T-cell (primary cell): ENCODE results near the gene UBE2Q2. TPM values are rescaled to one million over a fixed set of nuclear protein-coding genes. Genes with fewer than 3 reads are reported as not detected.
"Not testable (repeated sequence)": the region's sequence is repeated elsewhere in the genome, so short reads cannot be mapped to it uniquely, and the experiment has no call there.

ENCODE experiments used
- ATAC-seq, 4 experiments: fragments of 200-7000 bp in 3 of 4; fragments of 150-1000 bp in 1 of 4; cut with Tn5 transposase; replicated peaks in 1 of 4; 1 replicate in 3 of 4; 2 replicates in 1 of 4; pipeline ENCODE4 v1.10.0; 2021; ENCODE audit warnings: moderate library complexity in 3 of 4, mild to moderate bottlenecking in 2 of 4, moderate number of reproducible peaks in 1 of 4
- CTCF ChIA-PET, 2 donors: fragments of 300-600 bp; sonication (Branson Sonifier 250); formaldehyde crosslinking; loops; one replicate each; lab custom pipeline; 2022; ENCODE audit warnings: antibody characterized with exemption in 2 of 2; lab: Charles Lee
- POLR2A ChIA-PET, 2 donors: fragments of 300-600 bp; sonication (Branson Sonifier 250); formaldehyde crosslinking; loops; one replicate each; lab custom pipeline; 2022; ENCODE audit warnings: antibody characterized with exemption in 2 of 2; lab: Charles Lee
- DNase-seq, 35 experiments: peaks; one replicate each; pipeline versions ENCODE4 v3.0.0 to v3.0.0-alpha.2; 2013 to 2023
- H3K27ac ChIP-seq: one replicate; pipeline ENCODE4 v1.5.1; 2013; ENCODE audit warnings: low read length
- H3K27me3 ChIP-seq, 2 experiments: replicated peaks in 1 of 2; 1 replicate in 1 of 2; 2 replicates in 1 of 2; pipeline versions ENCODE4 v1.6.1 to v1.7.0; 2013; ENCODE audit warnings: low read length in 1 of 2, mixed read lengths in 1 of 2; ENCODE audit not compliant: control insufficient read depth in 2 of 2, insufficient read depth in 2 of 2; ENCODE audit errors: extremely low read depth in 1 of 2
- H3K36me3 ChIP-seq, 2 donors: 1 replicate in 1 of 2; 2 replicates in 1 of 2; pipeline versions ENCODE4 v1.6.1 to v1.7.0; 2013; ENCODE audit warnings: low read length in 1 of 2; ENCODE audit not compliant: control insufficient read depth in 2 of 2, insufficient read depth in 1 of 2; ENCODE audit errors: extremely low read depth in 1 of 2
- H3K4me1 ChIP-seq, 2 experiments: 1 replicate in 1 of 2; 2 replicates in 1 of 2; pipeline versions ENCODE4 v1.6.1 to v1.7.0; 2013; ENCODE audit warnings: low read length in 2 of 2, mixed read lengths in 1 of 2; ENCODE audit not compliant: insufficient read depth in 2 of 2, control insufficient read depth in 1 of 2; ENCODE audit errors: extremely low read depth in 1 of 2
- H3K4me3 ChIP-seq, 2 donors: 1 replicate in 1 of 2; 2 replicates in 1 of 2; pipeline versions ENCODE4 v1.5.1 to v1.7.0; 2013; ENCODE audit warnings: mild to moderate bottlenecking in 2 of 2, low read length in 1 of 2, moderate library complexity in 1 of 2; ENCODE audit not compliant: control insufficient read depth in 1 of 2; ENCODE audit errors: extremely low read depth in 1 of 2
- H3K9me3 ChIP-seq: 2 replicates; pipeline ENCODE4 v1.7.0; 2013
- H3K27ac Mint-ChIP-seq, 2 donors: one replicate each; pipeline ENCODE4 v1.8.0; 2020 to 2021; ENCODE audit warnings: mild to moderate bottlenecking in 2 of 2, mixed read lengths in 2 of 2
- H3K27me3 Mint-ChIP-seq, 2 donors: one replicate each; pipeline ENCODE4 v1.8.0; 2021 to 2022; ENCODE audit warnings: mixed read lengths in 2 of 2
- H3K36me3 Mint-ChIP-seq: one replicate; pipeline ENCODE4 v1.8.0; 2021; ENCODE audit warnings: mixed read lengths
- H3K4me1 Mint-ChIP-seq, 3 donors: one replicate each; pipeline ENCODE4 v1.8.0; 2020 to 2022; ENCODE audit warnings: mixed read lengths in 3 of 3, mild to moderate bottlenecking in 1 of 3
- H3K4me3 Mint-ChIP-seq, 3 donors: one replicate each; pipeline ENCODE4 v1.8.0; 2020 to 2022; ENCODE audit warnings: mild to moderate bottlenecking in 3 of 3, mixed read lengths in 3 of 3, moderate library complexity in 3 of 3
- H3K9me3 Mint-ChIP-seq, 3 donors: one replicate each; pipeline ENCODE4 v1.8.0; 2020 to 2022; ENCODE audit warnings: mixed read lengths in 3 of 3
- WGBS: methylation state at CpG from one replicate; pipeline ENCODE4 v1.1.5; 2013; ENCODE audit warnings: missing lambda C conversion rate; ENCODE audit not compliant: insufficient coverage; 5-methylcytosine and 5-hydroxymethylcytosine counted together
- total RNA-seq, 35 experiments: library from RNA in 6 of 35; stranded (reverse) in 6 of 35; fragments of 120-200 nt in 1 of 35; gene quantifications; one replicate each; pipeline versions ENCODE4 v1.2.1 to v1.2.4 and lab custom pipeline; 2013 to 2026

The UBE2Q2 gene
- total RNA-seq, 5 donors from 2014 or later (not counting 1 experiment from before 2014, with no cell fraction given) = 28.6 to 40.9 (median 36.9) TPM

- H3K27ac Mint-ChIP-seq, H3K4me1 ChIP-seq, ATAC-seq, H3K4me3 Mint-ChIP-seq, H3K4me3 ChIP-seq, CTCF ChIA-PET, H3K27me3 Mint-ChIP-seq, H3K27ac ChIP-seq, H3K9me3 ChIP-seq, H3K27me3 ChIP-seq, DNase-seq, POLR2A ChIA-PET, H3K9me3 Mint-ChIP-seq: not testable (repeated sequence)
- no CpG with 5 or more reads among the region's 3 CpGs for WGBS
- peaks cover 60% of the 10 kb centered on the region for H3K36me3 Mint-ChIP-seq
- H3K4me1 Mint-ChIP-seq = peaks cover 49 to 54% (median 53%) of the 10 kb centered on the region in 3 donors
- peaks cover 6 to 34% of the 10 kb centered on the region in 2 donors for H3K36me3 ChIP-seq
Observed at GRCh38 chr15:75910355-75910754, 67.1 kb downstream of the UBE2Q2 start.

GRCh38 chr15:75916978-75917377 lies 73.7 kb downstream of the UBE2Q2 start:
- Mint-ChIP-seq H3K36me3 (peaks cover 57% of the 10 kb centered on the region), H3K4me3 (no peak overlapping the region), H3K9me3 (peaks cover 0 to 1% (median 0%) of the 10 kb centered on the region in 3 donors), H3K27me3 (no peaks in the 10 kb centered on the region), H3K4me1 (peaks cover 10 to 12% (median 12%) of the 10 kb centered on the region in 3 donors), H3K27ac (no peak overlapping the region)
- Histone ChIP-seq H3K27me3 (no peaks in the 10 kb centered on the region), H3K4me1 (no peaks in the 10 kb centered on the region), H3K27ac (no peak overlapping the region), H3K4me3 (no peak overlapping the region), H3K9me3 (no peaks in the 10 kb centered on the region), H3K36me3 (peaks cover 7 to 41% of the 10 kb centered on the region in 2 donors)
- no CpG with 5 or more reads among the region's 1 CpG for WGBS
- CTCF ChIA-PET = no interaction called here
- DNase-seq (no peak), ATAC-seq (no peak)
- POLR2A ChIA-PET = no interaction called here

- peaks cover 7 to 39% of the 10 kb centered on the region in 2 donors for H3K36me3 ChIP-seq
- H3K9me3 ChIP-seq = no peaks in the 10 kb centered on the region
- POLR2A ChIA-PET = no interaction called here
- Mint-ChIP-seq H3K4me1 (peaks cover 9 to 11% (median 10%) of the 10 kb centered on the region in 3 donors), H3K36me3 (peaks cover 53% of the 10 kb centered on the region), H3K27me3 (no peaks in the 10 kb centered on the region), H3K4me3 (no peak overlapping the region), H3K27ac (no peak overlapping the region), H3K9me3 (no peaks in the 10 kb centered on the region)
- no peak for DNase-seq
- 100% methylated on average over 1 of the region's 1 CpG for WGBS
- no peak for ATAC-seq
- H3K4me3 ChIP-seq = no peak overlapping the region
- H3K27me3 ChIP-seq = no peaks in the 10 kb centered on the region
- CTCF ChIA-PET = interaction anchor here in 1 of 2 donors (0.7 kb wide), 1 partner anchor 130 kb away, joined by 4 read pairs; no protein-coding TSS in a partner anchor
- no peaks in the 10 kb centered on the region for H3K4me1 ChIP-seq
- no peak overlapping the region for H3K27ac ChIP-seq
Observed at GRCh38 chr15:75918135-75918534, 74.9 kb downstream of the UBE2Q2 start.

- Histone ChIP-seq H3K4me1 (peaks cover 2 to 10% of the 10 kb centered on the region in 2 experiments), H3K27me3 (no peaks in the 10 kb centered on the region), H3K4me3 (no peak overlapping the region), H3K36me3 (peaks cover 7 to 24% of the 10 kb centered on the region in 2 donors), H3K27ac (no peak overlapping the region), H3K9me3 (no peaks in the 10 kb centered on the region)
- Mint-ChIP-seq H3K9me3 (no peaks in the 10 kb centered on the region), H3K27ac (no peak overlapping the region), H3K4me3 (no peak overlapping the region), H3K36me3 (peaks cover 47% of the 10 kb centered on the region), H3K4me1 (peaks cover 21 to 27% (median 22%) of the 10 kb centered on the region in 3 donors), H3K27me3 (no peaks in the 10 kb centered on the region)
- ATAC-seq (no peak), DNase-seq (no peak)
- ChIA-PET CTCF (interaction anchor here in 1 of 2 donors (0.7 kb wide), 1 partner anchor 192 kb away, joined by 3 read pairs; no protein-coding TSS in a partner anchor), POLR2A (no interaction called here)
- WGBS = 100% methylated on average over 1 of the region's 1 CpG
Observed at GRCh38 chr15:75920079-75920478, 76.8 kb downstream of the UBE2Q2 start.

- peaks cover 59% of the 10 kb centered on the region for H3K36me3 Mint-ChIP-seq
- no peak overlapping the region for H3K27ac ChIP-seq
Observed at GRCh38 chr15:75921732-75922703, 78.8 kb downstream of the UBE2Q2 start.

GRCh38 chr15:75923756-75924155 lies 80.5 kb downstream of the UBE2Q2 start:
- ChIA-PET CTCF (no interaction called here), POLR2A (no interaction called here)
- peaks cover 7% of the 10 kb centered on the region in 2 donors for H3K36me3 ChIP-seq
- H3K4me3 Mint-ChIP-seq = no peak overlapping the region
- no peaks in the 10 kb centered on the region for H3K9me3 Mint-ChIP-seq
- H3K36me3 Mint-ChIP-seq = peaks cover 53% of the 10 kb centered on the region
- H3K27me3 Mint-ChIP-seq = no peaks in the 10 kb centered on the region
- no peak overlapping the region for H3K27ac ChIP-seq
- 77% methylated on average over 4 of the region's 4 CpGs for WGBS
- no peaks in the 10 kb centered on the region for H3K27me3 ChIP-seq
- ATAC-seq (no peak), DNase-seq (peak in 4 of 35 experiments; percentile 1 to 18 (median 4))
- peaks cover 2 to 10% of the 10 kb centered on the region in 2 experiments for H3K4me1 ChIP-seq
- H3K27ac Mint-ChIP-seq = no peak overlapping the region
- no peak overlapping the region for H3K4me3 ChIP-seq
- H3K4me1 Mint-ChIP-seq = peaks cover 32 to 47% (median 40%) of the 10 kb centered on the region in 3 donors
- H3K9me3 ChIP-seq = no peaks in the 10 kb centered on the region

More at GRCh38 chr15:75921732-75922703, 78.8 kb downstream of the UBE2Q2 start:
- CTCF ChIA-PET = interaction anchor here in 1 of 2 donors (0.6 to 1.4 kb wide), 2 partner anchors 193 to 309 kb away, joined by 3 to 4 read pairs; no protein-coding TSS in a partner anchor
- Histone ChIP-seq H3K4me1 (peaks cover 2 to 10% of the 10 kb centered on the region in 2 experiments), H3K9me3 (no peaks in the 10 kb centered on the region), H3K27me3 (no peaks in the 10 kb centered on the region), H3K4me3 (no peak overlapping the region), H3K36me3 (peaks cover 7 to 19% of the 10 kb centered on the region in 2 donors)
- H3K9me3 Mint-ChIP-seq = no peaks in the 10 kb centered on the region
- H3K4me3 Mint-ChIP-seq = no peak overlapping the region
- no peak overlapping the region for H3K27ac Mint-ChIP-seq
- H3K4me1 Mint-ChIP-seq = peaks cover 31 to 34% (median 32%) of the 10 kb centered on the region in 3 donors
- 96% methylated on average over 7 of the region's 9 CpGs for WGBS
- ATAC-seq = peak in 2 of 4 experiments; percentile 47 to 54
- H3K27me3 Mint-ChIP-seq = no peaks in the 10 kb centered on the region
- POLR2A ChIA-PET = no interaction called here
- DNase-seq = peak in 6 of 35 experiments; percentile 3 to 51 (median 4)
